Epithelial cell of proximal tubule (primary cell): ENCODE measurements around the gene XRRA1. TPM values are rescaled to one million over a fixed set of nuclear protein-coding genes. Genes with fewer than 3 reads are reported as not detected.
"Not testable (repeated sequence)": the region's sequence is repeated elsewhere in the genome, so short reads cannot be mapped to it uniquely, and the experiment has no call there.

Experiments
- DNase-seq: peaks from one replicate; pipeline ENCODE4 v3.0.0-alpha.2; 2011; ENCODE audit warnings: low read depth
- H3K4me3 ChIP-seq: 2 replicates; pipeline ENCODE4 v1.5.1; 2011; ENCODE audit warnings: low read depth, mild to moderate bottlenecking, low read length
- total RNA-seq: library from RNA; depleted of rRNA; stranded (reverse); fragments of >200 nt; gene quantifications from 2 replicates; pipeline ENCODE4 v1.2.3, GENCODE V29; 2015
- TF ChIP-seq, protein P1 (sequence below): conservative IDR thresholded peaks from 2 replicates; pipeline ENCODE4 v1.5.1; 2012; ENCODE audit warnings: low read depth, mild to moderate bottlenecking, low read length

Gene XRRA1
- total RNA-seq, 1 donor from 2014 or later: 5.1 TPM

DNA sequence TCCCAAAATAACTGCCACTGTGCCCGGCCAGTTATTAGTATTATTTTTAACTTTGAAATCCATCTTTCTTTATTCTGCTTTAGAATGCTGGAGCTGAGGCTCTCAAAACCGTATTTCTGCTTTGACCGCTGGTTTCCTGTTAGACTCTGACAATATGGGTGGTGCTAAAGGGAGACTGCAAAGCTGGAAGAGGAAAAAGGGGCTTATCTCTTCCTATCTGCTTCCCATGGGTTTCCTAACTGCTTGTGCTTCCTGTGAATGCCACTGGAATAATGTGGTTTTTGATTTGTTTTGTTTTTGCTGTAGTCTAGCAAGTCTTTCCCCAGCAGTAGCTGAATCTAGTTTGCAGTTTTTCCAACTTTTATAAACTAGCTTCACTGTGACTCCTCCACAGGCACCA is 43.6 kb downstream of the XRRA1 start:
- H3K4me3 ChIP-seq: no peak overlapping the region
- TF ChIP-seq, protein P1, sequence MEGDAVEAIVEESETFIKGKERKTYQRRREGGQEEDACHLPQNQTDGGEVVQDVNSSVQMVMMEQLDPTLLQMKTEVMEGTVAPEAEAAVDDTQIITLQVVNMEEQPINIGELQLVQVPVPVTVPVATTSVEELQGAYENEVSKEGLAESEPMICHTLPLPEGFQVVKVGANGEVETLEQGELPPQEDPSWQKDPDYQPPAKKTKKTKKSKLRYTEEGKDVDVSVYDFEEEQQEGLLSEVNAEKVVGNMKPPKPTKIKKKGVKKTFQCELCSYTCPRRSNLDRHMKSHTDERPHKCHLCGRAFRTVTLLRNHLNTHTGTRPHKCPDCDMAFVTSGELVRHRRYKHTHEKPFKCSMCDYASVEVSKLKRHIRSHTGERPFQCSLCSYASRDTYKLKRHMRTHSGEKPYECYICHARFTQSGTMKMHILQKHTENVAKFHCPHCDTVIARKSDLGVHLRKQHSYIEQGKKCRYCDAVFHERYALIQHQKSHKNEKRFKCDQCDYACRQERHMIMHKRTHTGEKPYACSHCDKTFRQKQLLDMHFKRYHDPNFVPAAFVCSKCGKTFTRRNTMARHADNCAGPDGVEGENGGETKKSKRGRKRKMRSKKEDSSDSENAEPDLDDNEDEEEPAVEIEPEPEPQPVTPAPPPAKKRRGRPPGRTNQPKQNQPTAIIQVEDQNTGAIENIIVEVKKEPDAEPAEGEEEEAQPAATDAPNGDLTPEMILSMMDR: no peak
- DNase-seq: no peak

DNA sequence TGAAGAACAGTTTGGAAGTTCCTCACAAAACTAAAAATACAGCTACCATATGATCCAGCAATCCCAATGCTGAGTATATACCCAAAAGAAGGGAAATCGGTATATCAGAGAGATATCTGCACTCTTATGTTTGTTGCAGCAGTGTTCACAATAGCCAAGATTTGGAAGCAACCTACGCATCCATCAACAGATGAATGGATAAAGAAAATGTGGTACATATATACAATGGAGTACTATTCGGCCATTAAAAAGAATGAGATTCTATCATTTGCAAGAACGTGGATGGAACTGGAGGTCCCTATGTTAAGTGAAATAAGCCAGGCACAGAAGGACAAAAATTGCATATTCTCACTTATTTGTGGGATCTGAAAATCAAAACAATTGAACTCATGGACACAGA is 46.5 kb downstream of the XRRA1 start:
- TF ChIP-seq, protein P1: no peak
- no peak for DNase-seq
- no peak overlapping the region for H3K4me3 ChIP-seq

DNA sequence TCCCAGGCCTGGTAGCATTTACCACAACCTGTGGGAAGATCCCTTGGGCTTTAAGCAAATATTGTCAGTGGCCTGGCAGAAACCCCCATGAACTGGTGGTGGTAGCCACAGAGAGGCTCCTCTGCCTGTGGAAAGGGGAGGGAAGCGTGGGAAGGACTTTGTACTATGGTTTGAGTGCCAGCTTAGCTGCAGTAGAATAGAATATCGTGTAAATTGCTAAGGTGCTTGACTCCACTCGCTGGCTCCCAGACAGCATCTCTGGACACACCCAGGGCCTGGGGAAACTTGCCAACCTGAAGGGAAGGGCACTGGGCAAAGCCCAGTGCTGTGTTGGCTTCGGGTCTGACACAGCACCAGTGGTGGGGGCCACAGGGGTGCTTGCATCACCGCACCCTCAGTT is 52.6 kb downstream of the XRRA1 start:
- TF ChIP-seq, protein P1: no peak
- H3K4me3 ChIP-seq: no peak overlapping the region
- DNase-seq: no peak

- no peak for DNase-seq
- TF ChIP-seq, protein P1: no peak
- no peak overlapping the region for H3K4me3 ChIP-seq
Observed at GRCh38 chr11:74895340-74896116, 53.4 kb downstream of the XRRA1 start.

DNA sequence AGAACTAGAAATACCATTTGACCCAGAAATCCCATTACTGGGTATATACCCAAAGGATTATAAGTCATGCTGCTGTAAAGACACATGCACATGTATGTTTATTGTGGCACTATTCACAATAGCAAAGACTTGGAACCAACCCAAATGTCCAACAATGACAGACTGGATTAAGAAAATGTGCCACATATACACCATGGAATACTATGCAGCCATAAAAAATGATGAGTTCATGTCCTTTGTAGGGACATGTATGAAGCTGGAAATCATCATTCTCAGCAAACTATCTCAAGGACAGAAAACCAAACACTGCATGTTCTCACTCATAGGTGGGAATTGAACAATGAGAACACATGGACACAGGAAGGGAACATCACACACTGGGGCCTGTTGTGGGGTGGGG is 55.9 kb downstream of the XRRA1 start:
- not testable (repeated sequence) for DNase-seq

GRCh38 chr11:74877132-74877531 is 71.8 kb downstream of the XRRA1 start:
- TF ChIP-seq, protein P1: peak; percentile 61
- no peak overlapping the region for H3K4me3 ChIP-seq
- DNase-seq: no peak

More for the DNA sequence above, 55.9 kb downstream of the XRRA1 start:
- H3K4me3 ChIP-seq: not testable (repeated sequence)

DNA sequence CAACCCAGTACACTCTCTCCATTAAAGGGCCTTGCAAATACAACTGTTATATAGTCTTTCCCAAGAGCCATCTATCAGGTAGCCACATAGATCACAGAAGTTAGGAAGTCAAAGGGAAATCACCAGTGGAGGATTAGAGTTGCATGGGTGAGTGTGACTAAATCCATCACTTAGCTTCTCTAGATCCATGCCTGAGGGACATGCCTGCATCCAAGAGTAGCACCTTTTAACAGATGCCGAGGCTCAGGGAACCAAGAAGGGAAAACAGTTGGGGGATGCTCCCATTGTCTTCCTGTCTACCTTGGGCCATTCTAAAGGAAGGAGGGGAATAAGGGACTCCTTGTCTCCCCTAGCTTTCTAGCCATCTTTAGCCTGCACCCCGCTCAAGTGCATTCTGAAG is 77.9 kb downstream of the XRRA1 start:
- no peak for DNase-seq
- TF ChIP-seq, protein P1: no peak
- no peak overlapping the region for H3K4me3 ChIP-seq
